ENCODE data around the gene PMM2. TPM values are rescaled to one million over a fixed set of nuclear protein-coding genes. Genes with fewer than 3 reads are reported as not detected.
A peak's percentile ranks its signal among the peaks of the same experiment; 100 is the strongest.

Gene PMM2
- total and polyA plus RNA-seq, 3 experiments from 2014 or later = 31.2 to 63.3 (median 58.9) TPM

GRCh38 chr16:8850279-8850885, 52.7 kb downstream of the PMM2 start:
- no peak overlapping the region for H3K27ac ChIP-seq (ENCODE audit: low read depth, low read length)
- Mint-ChIP-seq H3K27me3 (peaks cover 0 to 1% of the 10 kb centered on the region in 2 donors), H3K4me3 (peak overlapping the region in 1 of 7 donors; percentile 58), H3K27ac (peak overlapping the region in 6 of 8 donors; percentile 37 to 78 (median 66)), H3K9me3 (no peaks in the 10 kb centered on the region), H3K4me1 (peaks cover 15 to 33% (median 25%) of the 10 kb centered on the region in 3 donors), H3K36me3 (peaks cover 0 to 72% (median 7%) of the 10 kb centered on the region in 3 donors)
- H3K4me3 ChIP-seq (ENCODE audit: low read length) = no peak overlapping the region
- no peaks in the 10 kb centered on the region for H3K9me3 ChIP-seq (ENCODE audit: low read length)
- DNase-seq = no peak
- no peaks in the 10 kb centered on the region for H3K4me1 ChIP-seq (ENCODE audit: insufficient read depth, low read length)
- CTCF ChIA-PET = interaction anchor here (1.8 kb wide), 1 partner anchor 13 kb away, joined by 5 read pairs; no protein-coding TSS in a partner anchor
- no peaks in the 10 kb centered on the region for H3K36me3 ChIP-seq (ENCODE audit: insufficient read depth, low read length)
- POLR2A ChIA-PET = interaction anchor here (1.2 kb wide), 1 partner anchor 18 kb away, joined by 3 read pairs; no protein-coding TSS in a partner anchor
- H3K27me3 ChIP-seq (ENCODE audit: insufficient read depth, low read length, poor library complexity, severe bottlenecking) = no peaks in the 10 kb centered on the region

GRCh38 chr16:8851761-8852403, 54.2 kb downstream of the PMM2 start:
- no peaks in the 10 kb centered on the region for H3K9me3 Mint-ChIP-seq
- H3K27ac ChIP-seq (ENCODE audit: low read depth, low read length) = no peak overlapping the region
- peaks cover 16 to 40% (median 31%) of the 10 kb centered on the region in 3 donors for H3K4me1 Mint-ChIP-seq
- peaks cover 0 to 1% of the 10 kb centered on the region in 2 donors for H3K27me3 Mint-ChIP-seq
- DNase-seq = no peak
- no peak overlapping the region for H3K4me3 ChIP-seq (ENCODE audit: low read length)
- H3K4me3 Mint-ChIP-seq = peak overlapping the region in 1 of 7 donors; percentile 40
- peak overlapping the region in 6 of 8 donors; percentile 67 to 82 (median 78) for H3K27ac Mint-ChIP-seq
- no peaks in the 10 kb centered on the region for H3K27me3 ChIP-seq (ENCODE audit: insufficient read depth, low read length, poor library complexity, severe bottlenecking)
- POLR2A ChIA-PET = no interaction called here
- H3K9me3 ChIP-seq (ENCODE audit: low read length) = no peaks in the 10 kb centered on the region
- H3K36me3 ChIP-seq (ENCODE audit: insufficient read depth, low read length) = no peaks in the 10 kb centered on the region
- CTCF ChIA-PET = interaction anchor here (1.0 kb wide), 1 partner anchor 85 kb away, joined by 3 read pairs; no protein-coding TSS in a partner anchor
- no peaks in the 10 kb centered on the region for H3K4me1 ChIP-seq (ENCODE audit: insufficient read depth, low read length)
- H3K36me3 Mint-ChIP-seq = peaks cover 0 to 82% (median 7%) of the 10 kb centered on the region in 3 donors

GRCh38 chr16:8852534-8852933, 54.9 kb downstream of the PMM2 start:
- H3K9me3 Mint-ChIP-seq = no peaks in the 10 kb centered on the region
- H3K9me3 ChIP-seq (ENCODE audit: low read length) = no peaks in the 10 kb centered on the region
- H3K4me3 Mint-ChIP-seq = no peak overlapping the region
- H3K4me1 Mint-ChIP-seq = peaks cover 19 to 42% (median 32%) of the 10 kb centered on the region in 3 donors
- no peaks in the 10 kb centered on the region for H3K36me3 ChIP-seq (ENCODE audit: insufficient read depth, low read length)
- H3K4me1 ChIP-seq (ENCODE audit: insufficient read depth, low read length) = no peaks in the 10 kb centered on the region
- POLR2A ChIA-PET = no interaction called here
- no peak overlapping the region for H3K27ac ChIP-seq (ENCODE audit: low read depth, low read length)
- DNase-seq = no peak
- H3K27ac Mint-ChIP-seq = peak overlapping the region in 2 of 8 donors; percentile 18 to 73
- H3K27me3 ChIP-seq (ENCODE audit: insufficient read depth, low read length, poor library complexity, severe bottlenecking) = no peaks in the 10 kb centered on the region
- peaks cover 0 to 81% (median 8%) of the 10 kb centered on the region in 3 donors for H3K36me3 Mint-ChIP-seq
- H3K27me3 Mint-ChIP-seq = peaks cover 0 to 1% of the 10 kb centered on the region in 2 donors
- CTCF ChIA-PET = interaction anchor here (1.5 kb wide), 1 partner anchor 22 kb away, joined by 3 read pairs; no protein-coding TSS in a partner anchor
- no peak overlapping the region for H3K4me3 ChIP-seq (ENCODE audit: low read length)

GRCh38 chr16:8853150-8853549, 55.5 kb downstream of the PMM2 start:
- no peaks in the 10 kb centered on the region for H3K27me3 ChIP-seq (ENCODE audit: insufficient read depth, low read length, poor library complexity, severe bottlenecking)
- no peak overlapping the region for H3K27ac ChIP-seq (ENCODE audit: low read depth, low read length)
- H3K4me1 ChIP-seq (ENCODE audit: insufficient read depth, low read length) = no peaks in the 10 kb centered on the region
- DNase-seq = peak in 1 of 5 donors; percentile 10
- H3K36me3 ChIP-seq (ENCODE audit: insufficient read depth, low read length) = no peaks in the 10 kb centered on the region
- H3K4me1 Mint-ChIP-seq = peaks cover 23 to 45% (median 34%) of the 10 kb centered on the region in 3 donors
- no peak overlapping the region for H3K4me3 Mint-ChIP-seq
- H3K36me3 Mint-ChIP-seq = peaks cover 0 to 79% (median 10%) of the 10 kb centered on the region in 3 donors
- ChIA-PET POLR2A (no interaction called here), CTCF (interaction anchor here (1.5 kb wide), 1 partner anchor 22 kb away, joined by 3 read pairs; no protein-coding TSS in a partner anchor)
- H3K27ac Mint-ChIP-seq = peak overlapping the region in 3 of 8 donors; percentile 27 to 37 (median 29)
- H3K4me3 ChIP-seq (ENCODE audit: low read length) = no peak overlapping the region
- no peaks in the 10 kb centered on the region for H3K9me3 ChIP-seq (ENCODE audit: low read length)
- peaks cover 0 to 1% of the 10 kb centered on the region in 2 donors for H3K27me3 Mint-ChIP-seq
- no peaks in the 10 kb centered on the region for H3K9me3 Mint-ChIP-seq

- CTCF ChIA-PET = interaction anchor here (1.5 to 1.7 kb wide), 2 partner anchors 23 to 27 kb away, joined by 3 to 6 read pairs; no protein-coding TSS in a partner anchor
- POLR2A ChIA-PET = no interaction called here
- H3K4me3 Mint-ChIP-seq = no peak overlapping the region
- H3K27me3 Mint-ChIP-seq = peaks cover 0 to 1% of the 10 kb centered on the region in 2 donors
- Histone ChIP-seq H3K4me3 (ENCODE audit: low read length) (no peak overlapping the region), H3K36me3 (ENCODE audit: insufficient read depth, low read length) (no peaks in the 10 kb centered on the region), H3K4me1 (ENCODE audit: insufficient read depth, low read length) (no peaks in the 10 kb centered on the region), H3K9me3 (ENCODE audit: low read length) (no peaks in the 10 kb centered on the region), H3K27ac (ENCODE audit: low read depth, low read length) (no peak overlapping the region), H3K27me3 (ENCODE audit: insufficient read depth, low read length, poor library complexity, severe bottlenecking) (no peaks in the 10 kb centered on the region)
- H3K36me3 Mint-ChIP-seq = peaks cover 0 to 78% (median 10%) of the 10 kb centered on the region in 3 donors
- peak overlapping the region in 4 of 8 donors; percentile 32 to 68 (median 48) for H3K27ac Mint-ChIP-seq
- DNase-seq = no peak
- no peaks in the 10 kb centered on the region for H3K9me3 Mint-ChIP-seq
- peaks cover 23 to 46% (median 34%) of the 10 kb centered on the region in 3 donors for H3K4me1 Mint-ChIP-seq
Observed at GRCh38 chr16:8853611-8854010, 56.0 kb downstream of the PMM2 start.

- peaks cover 0 to 1% of the 10 kb centered on the region in 2 donors for H3K27me3 Mint-ChIP-seq
- Histone ChIP-seq H3K4me3 (ENCODE audit: low read length) (no peak overlapping the region), H3K36me3 (ENCODE audit: insufficient read depth, low read length) (no peaks in the 10 kb centered on the region), H3K4me1 (ENCODE audit: insufficient read depth, low read length) (no peaks in the 10 kb centered on the region), H3K27me3 (ENCODE audit: insufficient read depth, low read length, poor library complexity, severe bottlenecking) (no peaks in the 10 kb centered on the region), H3K27ac (ENCODE audit: low read depth, low read length) (no peak overlapping the region), H3K9me3 (ENCODE audit: low read length) (no peaks in the 10 kb centered on the region)
- peak overlapping the region in 3 of 8 donors; percentile 58 to 91 (median 75) for H3K27ac Mint-ChIP-seq
- peak in 1 of 5 donors; percentile 11 for DNase-seq
- CTCF ChIA-PET = interaction anchor here (1.4 to 1.7 kb wide), 2 partner anchors 14 to 26 kb away, joined by 3 to 6 read pairs; partner anchors contain the start of gene CARHSP1
- H3K4me1 Mint-ChIP-seq = peaks cover 20 to 49% (median 34%) of the 10 kb centered on the region in 3 donors
- peaks cover 0 to 78% (median 10%) of the 10 kb centered on the region in 3 donors for H3K36me3 Mint-ChIP-seq
- POLR2A ChIA-PET = interaction anchor here (0.9 kb wide), 1 partner anchor 15 kb away, joined by 4 read pairs; the partner anchor contains the start of gene CARHSP1
- H3K9me3 Mint-ChIP-seq = no peaks in the 10 kb centered on the region
- H3K4me3 Mint-ChIP-seq = no peak overlapping the region
Observed at GRCh38 chr16:8854298-8854948, 56.8 kb downstream of the PMM2 start.

- POLR2A ChIA-PET = interaction anchor here (0.9 kb wide), 1 partner anchor 14 kb away, joined by 4 read pairs; the partner anchor contains the start of gene CARHSP1
Observed at GRCh38 chr16:8855051-8855786, 57.6 kb downstream of the PMM2 start.

More at GRCh38 chr16:8855051-8855786, 57.6 kb downstream of the PMM2 start:
- Histone ChIP-seq H3K27ac (ENCODE audit: low read depth, low read length) (no peak overlapping the region), H3K27me3 (ENCODE audit: insufficient read depth, low read length, poor library complexity, severe bottlenecking) (no peaks in the 10 kb centered on the region), H3K36me3 (ENCODE audit: insufficient read depth, low read length) (no peaks in the 10 kb centered on the region), H3K9me3 (ENCODE audit: low read length) (no peaks in the 10 kb centered on the region), H3K4me3 (ENCODE audit: low read length) (no peak overlapping the region), H3K4me1 (ENCODE audit: insufficient read depth, low read length) (no peaks in the 10 kb centered on the region)
- H3K4me3 Mint-ChIP-seq = peak overlapping the region in 1 of 7 donors; percentile 26
- H3K27me3 Mint-ChIP-seq = peaks cover 0 to 1% of the 10 kb centered on the region in 2 donors
- CTCF ChIA-PET = interaction anchor here (1.4 to 1.7 kb wide), 3 partner anchors 14 to 25 kb away, joined by 3 to 6 read pairs (median 5); partner anchors contain the start of gene CARHSP1
- H3K4me1 Mint-ChIP-seq = peaks cover 20 to 48% (median 33%) of the 10 kb centered on the region in 3 donors
- H3K27ac Mint-ChIP-seq = peak overlapping the region in 3 of 8 donors; percentile 65 to 75 (median 72)
- no peaks in the 10 kb centered on the region for H3K9me3 Mint-ChIP-seq
- DNase-seq = no peak
- H3K36me3 Mint-ChIP-seq = peaks cover 0 to 72% (median 7%) of the 10 kb centered on the region in 3 donors
